Stimulated activated CD4-positive, alpha-beta T cell treated with anti-CD3 and anti-CD28 coated beads, Interleukin-1b, Interleukin-23, amount 100 ng/mL, for 24 hours (primary cell): ENCODE data around the gene SMC1B.
"Not testable (repeated sequence)": the region's sequence is repeated elsewhere in the genome, so short reads cannot be mapped to it uniquely, and the experiment has no call there.

Experiments used
- DNase-seq, 4 experiments: peaks; one replicate each; pipeline ENCODE4 v3.0.0-alpha.2; 2020; ENCODE audit warnings: low read depth in 4 of 4, low spot score in 1 of 4

Gene SMC1B

DNA sequence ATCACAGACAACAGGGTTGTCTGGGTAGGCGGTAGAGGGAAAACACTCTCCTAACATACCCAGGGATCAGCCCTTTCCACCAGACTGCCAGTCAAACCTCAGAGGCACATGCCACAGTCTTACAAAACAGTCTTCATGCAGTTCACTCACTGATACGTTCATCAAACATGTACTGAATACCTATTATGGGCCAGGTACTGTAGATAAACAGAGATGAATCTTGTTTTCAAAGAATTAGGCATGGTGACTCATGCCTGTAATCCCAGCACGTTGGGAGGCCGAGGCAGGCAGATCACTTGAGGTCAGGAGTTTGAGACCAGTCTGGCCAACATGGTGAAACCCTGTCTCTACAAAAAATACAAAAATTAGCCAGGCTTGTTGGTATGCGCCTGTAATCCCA is 60.6 kb downstream of the SMC1B start:
- DNase-seq: not testable (repeated sequence)

DNA sequence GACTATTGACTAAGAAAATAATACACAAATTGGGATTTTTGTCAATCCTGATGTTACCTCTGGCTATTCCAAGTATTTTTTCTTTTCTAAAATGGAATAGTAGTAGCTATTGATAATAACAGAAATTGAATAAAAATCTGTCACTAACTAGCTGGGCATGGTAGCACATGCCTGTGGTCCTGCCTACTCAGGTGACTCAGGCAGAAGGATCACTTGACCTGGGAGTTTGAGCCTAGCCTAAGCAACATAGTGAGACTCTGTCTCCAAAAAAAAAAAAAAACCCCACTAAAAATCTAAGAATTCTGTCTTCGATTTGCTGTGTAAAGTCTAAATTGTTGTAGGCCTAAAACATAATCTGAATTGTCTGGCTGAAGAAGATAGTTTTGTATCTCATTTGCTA is 61.4 kb downstream of the SMC1B start:
- no peak for DNase-seq

DNA sequence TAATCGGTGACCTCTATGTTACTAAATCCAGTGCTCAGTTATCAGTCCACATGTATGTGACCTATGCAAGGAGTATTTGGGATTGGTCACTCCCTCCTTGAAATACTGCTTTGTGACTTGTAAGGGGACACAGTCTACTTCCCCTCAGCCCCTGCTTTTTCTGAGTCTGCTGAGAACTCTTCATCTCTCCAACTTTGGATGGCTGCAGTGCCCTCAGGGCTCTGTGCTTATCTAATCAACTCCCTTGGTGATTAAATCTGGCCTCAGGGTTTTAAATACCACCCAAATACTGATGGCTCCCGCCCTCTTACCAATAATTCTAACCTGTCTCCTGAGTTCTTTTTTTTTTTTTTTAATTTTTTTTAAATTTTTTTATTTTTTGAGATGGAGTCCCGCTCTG is 63.5 kb downstream of the SMC1B start:
- no peak for DNase-seq

DNA sequence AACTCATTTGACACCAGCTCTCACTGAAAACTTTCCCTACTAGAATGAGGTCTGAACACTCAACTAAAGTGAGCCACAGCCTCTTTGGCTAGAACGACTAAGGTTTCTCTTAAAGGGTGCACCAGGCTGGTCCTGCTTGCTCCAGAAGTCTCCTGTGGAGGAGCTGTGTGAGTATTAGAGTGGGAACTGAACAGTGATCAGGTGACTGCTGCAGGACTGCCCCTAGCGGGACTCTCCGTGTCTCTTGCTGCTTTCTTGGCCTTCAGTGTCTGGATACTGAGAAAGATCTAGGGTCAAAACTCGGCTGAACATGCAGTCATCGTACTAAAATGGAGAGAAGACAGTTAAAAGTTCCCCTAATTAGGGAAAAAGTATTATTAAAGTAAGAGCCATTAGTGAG is 69.1 kb downstream of the SMC1B start:
- DNase-seq: no peak

DNA sequence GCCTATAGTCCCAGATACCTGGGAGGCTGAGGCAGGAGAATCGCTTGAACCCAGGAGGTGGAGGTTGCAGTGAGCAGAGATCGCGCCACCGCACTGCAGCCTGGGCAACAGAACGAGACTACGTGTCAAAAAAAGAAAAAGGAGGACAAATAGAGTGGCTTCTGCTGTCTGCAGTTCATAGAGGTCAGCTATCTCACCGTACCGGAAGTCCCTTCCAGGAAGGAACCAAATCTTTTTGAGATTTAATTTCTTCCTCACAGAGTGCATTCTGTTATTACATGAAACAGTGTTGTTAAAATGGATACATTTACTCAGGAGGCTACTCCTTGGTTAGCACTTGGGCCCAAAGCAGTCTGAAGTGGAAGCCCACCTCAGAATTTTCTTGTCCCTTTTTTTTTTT is 70.3 kb downstream of the SMC1B start:
- DNase-seq: no peak

DNA sequence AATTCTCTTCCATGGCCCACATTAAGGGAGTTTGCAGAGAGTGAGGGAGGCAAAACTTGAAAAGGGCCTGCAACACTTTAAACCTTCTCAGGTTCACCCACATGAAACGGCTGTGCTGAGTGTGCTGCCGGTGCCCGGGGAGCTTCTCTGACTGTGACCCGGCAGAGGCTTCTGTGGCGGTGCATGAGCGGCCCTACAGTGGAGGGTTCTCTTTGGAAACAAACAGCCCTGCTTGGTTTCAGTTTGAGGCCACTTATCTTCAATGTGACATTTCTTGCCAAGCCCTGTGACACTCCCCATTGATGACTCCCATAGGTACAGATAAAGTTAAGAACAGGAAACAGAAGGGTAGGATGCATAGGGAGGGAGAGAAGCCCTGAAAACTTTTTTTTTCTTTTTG is 71.9 kb downstream of the SMC1B start:
- DNase-seq: peak in 2 of 4 experiments; percentile 25 to 30

DNA sequence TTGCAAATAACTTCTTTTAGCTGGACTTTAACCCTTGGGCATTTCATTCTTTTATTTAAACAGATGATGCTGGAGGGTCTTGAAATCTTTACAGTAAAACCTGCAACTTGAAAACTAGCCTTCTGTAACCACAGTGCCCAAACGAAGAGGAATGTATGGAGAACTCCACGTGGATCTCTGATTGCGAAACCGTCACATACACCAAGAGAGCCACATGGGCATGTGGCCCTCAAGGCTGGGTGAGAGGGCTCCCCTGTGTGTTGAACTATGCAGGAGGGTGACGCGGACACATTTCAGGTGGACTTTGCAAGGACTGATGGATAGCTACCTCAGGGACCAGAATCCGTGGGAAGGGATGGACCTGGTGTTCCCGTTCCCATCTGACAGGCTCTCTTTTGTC is 73.1 kb downstream of the SMC1B start:
- DNase-seq: no peak

DNA sequence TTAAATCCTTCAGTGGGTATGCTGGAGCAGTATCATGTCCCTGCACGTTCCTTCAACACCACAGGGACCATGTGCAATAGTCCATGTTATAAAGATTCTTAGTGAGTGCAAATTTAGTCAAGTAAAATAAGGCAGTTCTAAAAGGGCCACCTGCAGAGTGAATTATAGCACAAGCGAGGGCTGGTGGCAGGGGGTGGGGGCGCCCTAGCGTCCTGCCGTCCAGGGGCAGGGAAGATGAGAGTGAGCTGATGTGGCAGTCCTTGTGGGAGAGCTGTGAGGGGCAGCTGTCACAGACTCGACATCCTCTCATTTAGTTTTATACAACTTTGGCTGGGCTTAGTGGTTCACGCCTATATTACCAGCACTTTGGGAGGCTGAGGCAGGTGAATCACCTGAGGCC is 74.6 kb downstream of the SMC1B start:
- no peak for DNase-seq

DNA sequence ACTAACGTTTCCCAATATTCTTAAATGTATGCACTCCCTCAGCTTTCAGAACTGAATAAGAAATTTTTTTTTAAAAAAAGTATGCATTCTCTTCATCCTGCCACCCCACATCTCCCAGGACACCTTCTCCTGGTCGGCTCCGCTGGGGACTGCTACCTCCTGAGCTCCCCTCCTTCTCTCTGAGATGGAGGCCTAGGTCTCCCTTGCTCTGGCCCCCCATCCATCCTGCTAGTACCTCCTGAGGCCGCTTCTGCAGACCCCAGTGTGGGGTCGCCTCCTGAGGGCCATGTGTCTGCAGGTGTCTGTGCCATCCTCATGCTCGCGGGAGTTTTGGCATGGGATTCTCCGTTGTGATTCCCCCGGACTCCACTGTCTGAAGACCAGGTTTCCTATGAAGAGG is 75.9 kb downstream of the SMC1B start:
- no peak for DNase-seq

DNA sequence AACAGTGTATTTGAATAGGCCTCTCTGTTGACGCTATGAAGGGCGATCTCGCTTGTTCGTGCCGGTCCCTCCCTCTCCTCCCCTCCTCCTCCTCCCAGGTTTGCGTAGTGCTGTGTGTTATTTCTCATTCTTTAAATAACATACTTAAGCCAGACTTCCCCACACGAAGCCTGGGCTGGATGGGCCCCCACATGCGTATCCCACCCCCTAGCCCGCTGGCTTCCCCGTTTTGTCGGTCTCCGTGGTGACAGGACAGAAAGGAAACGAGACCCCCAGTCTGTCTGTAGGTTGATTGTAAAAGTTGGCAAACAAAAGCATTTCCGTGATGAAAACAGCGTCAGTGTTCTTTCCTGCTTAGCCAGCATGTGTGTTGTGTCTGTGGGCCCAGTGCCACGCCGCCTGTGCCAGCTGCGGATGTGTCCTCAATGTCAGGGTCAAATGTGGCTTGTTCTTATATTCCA is 76.4 kb downstream of the SMC1B start:
- DNase-seq: no peak

DNA sequence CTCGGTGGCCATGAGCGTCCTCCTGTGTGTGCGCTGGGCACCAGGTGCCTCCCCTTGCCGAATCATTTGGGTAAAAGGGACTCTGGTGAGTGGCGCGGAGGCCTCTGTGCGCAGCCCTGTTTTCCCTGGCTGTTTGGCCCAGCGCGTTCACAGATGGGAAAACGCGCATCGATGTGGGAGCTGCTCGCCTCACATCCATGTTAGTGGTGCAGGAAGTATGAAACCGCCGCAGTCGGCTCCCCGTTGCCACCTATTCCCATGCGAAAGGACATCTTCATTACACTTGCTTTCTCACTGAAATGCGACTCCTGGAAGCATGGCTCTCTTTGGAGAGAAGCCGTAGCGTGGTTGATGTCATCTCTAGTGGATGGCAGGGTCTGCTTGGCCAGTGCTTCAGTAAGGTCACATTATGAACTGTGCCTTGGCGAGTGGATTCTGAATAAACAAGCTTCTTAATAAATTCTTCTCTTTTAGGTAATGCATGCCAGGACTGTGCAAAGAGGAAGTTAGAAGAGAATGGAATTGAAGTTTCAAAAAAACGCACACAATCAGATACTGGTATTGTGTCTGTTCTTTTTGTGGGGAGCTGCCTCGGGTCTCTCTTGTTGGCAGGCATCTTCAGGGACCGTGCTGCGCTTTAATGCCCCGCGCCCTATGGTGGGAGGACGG is 77.4 kb downstream of the SMC1B start:
- no peak for DNase-seq

DNA sequence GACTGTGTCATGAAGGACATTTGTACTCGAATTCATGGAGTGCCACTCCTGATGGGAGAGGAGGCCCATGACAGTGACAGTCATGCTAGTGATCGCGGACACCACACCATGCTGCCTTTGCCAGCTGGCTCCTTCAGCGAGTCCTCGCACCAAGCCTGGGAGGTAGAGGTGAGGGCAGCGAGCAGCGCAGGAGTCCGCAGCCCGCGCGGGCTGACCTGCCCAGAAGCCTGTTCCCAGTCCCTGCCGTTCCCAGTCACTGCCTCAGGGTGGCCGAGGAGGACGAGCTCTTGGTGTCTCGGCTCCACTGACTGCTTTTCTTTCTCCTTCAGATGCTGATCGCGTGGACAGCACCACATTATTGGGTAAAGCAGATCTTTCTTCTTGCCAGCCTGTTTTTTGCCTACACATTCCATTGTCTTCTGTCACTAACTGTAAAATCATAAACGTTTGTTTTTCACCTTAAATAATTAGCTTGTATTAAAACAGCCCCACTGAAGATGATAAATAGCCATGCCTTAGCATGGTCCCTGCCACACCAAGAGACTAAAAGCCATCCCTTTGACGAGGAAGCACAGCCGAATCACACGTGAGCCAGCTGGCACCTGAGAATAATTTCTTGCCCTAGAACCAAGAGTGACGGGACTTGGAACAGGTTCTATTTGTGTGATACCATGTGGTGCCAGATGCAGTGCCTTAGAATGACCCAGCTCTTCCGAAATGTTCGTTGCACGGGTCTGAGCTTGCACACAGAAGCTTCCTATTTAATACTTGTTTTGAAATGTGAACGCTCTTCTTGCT is 78.2 kb downstream of the SMC1B start:
- DNase-seq: no peak

DNA sequence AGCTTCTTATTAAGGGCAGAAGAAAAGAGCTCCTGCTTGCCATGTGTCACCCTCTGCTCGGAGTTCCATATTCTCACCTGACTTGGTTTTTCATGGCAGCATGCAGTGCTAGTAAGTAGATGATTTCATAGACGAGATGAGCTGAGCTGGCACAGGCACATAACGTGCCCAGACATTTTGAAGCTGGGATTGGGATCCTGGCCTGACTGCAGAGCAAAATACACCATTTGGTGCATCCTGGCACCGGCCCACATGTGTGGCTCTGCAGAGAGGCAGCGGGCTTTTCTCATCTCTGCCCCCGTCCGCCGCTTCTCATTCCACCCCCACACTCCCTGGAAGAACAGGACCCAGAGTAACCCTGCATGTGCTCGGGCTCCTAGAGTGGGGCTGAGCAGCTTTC is 78.9 kb downstream of the SMC1B start:
- DNase-seq: no peak

DNA sequence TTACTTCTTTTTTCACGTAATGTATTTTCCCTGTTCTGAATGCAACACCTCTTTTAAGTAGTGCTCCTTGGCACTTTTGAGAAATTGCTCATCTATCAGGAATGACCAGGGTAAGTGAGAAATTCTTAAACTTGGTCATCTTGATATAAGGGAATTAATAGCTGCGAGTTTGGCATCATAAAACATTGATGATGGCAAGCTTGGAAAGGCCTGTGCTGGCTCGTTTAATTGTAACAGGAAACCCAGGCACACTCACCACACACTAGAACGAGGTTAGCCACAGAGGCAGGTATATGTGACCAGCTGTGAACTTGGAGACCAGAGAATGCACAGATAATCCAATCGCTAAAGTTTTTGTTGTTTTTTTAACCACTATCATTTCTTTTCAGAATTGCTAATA is 79.3 kb downstream of the SMC1B start:
- DNase-seq: no peak

DNA sequence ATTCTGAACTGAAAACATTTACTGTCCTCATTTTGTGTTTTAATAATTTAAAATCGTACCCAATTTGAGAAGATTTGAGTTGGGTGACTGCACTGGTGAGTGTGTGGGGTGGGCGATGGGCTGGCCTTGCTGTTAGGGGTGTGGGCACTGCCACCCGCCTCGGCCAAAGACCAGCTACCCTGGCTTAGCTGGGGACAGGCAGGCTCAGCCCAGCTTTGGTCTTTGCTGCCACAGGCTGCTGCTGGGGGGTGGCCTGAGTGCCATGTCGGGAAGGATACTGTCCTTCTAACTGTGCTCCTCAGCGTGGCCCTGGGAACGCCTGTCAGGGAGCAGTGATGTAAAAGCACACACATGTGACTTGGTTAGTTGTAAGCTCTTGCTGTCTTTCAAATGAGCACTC is 81.4 kb downstream of the SMC1B start:
- no peak for DNase-seq

DNA sequence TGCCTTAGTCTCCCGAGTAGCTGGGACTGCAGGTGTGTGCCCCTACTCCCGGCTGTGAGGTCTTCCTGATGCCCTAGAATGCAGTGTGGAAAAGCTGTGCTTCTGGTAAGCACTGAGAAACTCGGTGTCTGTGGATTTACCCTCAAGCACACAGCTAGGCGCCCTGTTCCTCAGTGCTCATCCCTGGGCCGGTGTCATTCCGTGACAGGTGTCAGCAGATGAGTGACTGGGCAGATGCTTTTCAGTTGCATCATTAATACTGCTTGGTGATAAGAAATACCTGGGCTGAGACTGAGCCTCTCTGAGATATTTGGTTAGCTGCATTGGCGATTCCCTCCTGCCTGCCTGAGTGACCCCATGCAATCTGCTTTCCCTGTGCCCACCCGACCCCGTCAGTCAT is 81.9 kb downstream of the SMC1B start:
- DNase-seq: no peak

DNA sequence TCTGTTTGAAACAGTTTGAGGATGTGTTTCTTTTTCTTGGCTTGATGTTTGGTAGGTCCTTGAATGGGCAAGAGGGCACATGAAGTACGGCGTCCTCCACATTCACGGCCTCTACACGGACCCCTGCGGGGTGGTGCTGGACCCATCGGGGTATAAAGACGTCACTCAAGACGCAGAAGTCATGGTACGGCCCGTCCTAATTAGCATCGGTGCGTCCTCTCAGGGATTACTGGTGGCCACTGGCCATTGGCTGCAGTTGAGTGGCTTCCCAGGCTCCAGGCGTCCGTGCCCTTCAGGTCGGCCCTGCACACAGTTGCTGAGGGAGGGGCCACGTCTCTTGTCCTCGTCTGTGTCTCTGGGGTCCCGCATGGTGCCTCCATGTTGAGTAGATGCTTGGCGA is 82.9 kb downstream of the SMC1B start:
- DNase-seq: no peak

DNA sequence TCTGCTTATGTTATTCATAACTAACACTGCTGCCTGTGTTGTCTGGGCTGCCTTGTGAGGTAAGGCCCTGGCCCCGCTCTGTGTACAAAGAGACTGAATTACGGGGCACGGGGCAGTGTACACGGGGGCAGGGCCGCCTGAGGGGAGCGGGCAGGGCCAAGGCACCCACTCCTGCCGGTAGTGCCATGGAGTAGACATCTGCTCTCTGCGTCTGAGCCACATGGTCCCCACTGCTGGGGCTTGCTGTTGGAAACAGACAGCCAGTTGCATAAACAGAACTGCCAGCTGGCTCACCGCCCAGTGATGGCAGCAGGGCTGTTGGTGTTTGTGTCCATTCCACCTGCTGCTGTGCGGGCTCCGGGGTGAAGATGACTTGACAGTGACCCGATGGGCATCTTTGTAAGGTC is 83.9 kb downstream of the SMC1B start:
- DNase-seq: no peak

DNA sequence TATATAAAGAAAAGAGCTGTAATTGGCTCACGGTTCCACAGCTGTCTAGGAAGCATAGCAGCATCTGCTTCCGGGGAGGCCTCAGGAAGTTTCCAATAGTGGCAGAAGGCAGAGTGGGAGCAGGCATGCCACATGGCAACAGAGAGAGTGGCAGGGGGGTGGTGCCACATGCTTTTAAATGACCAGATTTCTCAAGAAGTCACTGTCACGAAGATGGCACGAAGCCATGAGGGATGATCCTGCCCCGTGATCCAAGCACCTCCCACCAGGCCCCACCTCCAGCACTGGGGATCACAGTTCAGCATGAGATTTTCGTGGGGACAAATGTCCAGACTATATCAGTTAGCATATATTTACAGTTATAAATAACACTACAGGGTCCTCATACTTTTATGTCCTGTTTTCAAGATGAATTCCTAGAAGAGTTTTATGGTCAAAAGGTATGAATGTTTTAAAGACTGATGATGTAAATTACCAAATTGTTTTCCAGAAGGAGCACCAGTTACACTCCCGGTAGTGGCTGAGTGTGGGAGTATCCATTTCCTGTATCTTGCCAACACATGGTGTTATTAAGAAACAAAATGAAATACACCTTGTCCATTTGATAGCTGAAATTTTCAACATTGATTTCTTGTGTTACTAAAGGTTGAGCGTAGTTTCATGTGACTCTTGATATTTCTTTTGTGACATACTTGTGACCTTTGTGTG is 84.4 kb downstream of the SMC1B start:
- no peak for DNase-seq

DNA sequence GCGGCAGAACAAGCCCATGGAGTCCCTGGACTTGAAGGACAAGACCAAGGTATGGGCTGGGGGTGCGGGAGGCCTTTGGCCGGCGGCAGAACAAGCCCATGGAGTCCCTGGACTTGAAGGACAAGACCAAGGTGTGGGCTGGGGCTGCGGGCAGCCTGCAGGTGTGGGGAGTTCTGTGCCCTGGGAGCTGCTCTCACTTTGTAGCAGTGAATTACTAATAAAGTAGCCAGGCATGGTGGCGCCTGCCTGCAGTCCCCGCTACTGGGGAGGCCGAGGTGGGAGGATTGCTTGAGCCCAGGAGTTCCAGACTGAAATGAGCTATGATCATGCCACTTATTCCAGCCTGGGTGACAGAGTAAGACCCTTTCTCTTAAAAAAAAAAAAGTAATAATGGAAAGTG is 85.1 kb downstream of the SMC1B start:
- not testable (repeated sequence) for DNase-seq

DNA sequence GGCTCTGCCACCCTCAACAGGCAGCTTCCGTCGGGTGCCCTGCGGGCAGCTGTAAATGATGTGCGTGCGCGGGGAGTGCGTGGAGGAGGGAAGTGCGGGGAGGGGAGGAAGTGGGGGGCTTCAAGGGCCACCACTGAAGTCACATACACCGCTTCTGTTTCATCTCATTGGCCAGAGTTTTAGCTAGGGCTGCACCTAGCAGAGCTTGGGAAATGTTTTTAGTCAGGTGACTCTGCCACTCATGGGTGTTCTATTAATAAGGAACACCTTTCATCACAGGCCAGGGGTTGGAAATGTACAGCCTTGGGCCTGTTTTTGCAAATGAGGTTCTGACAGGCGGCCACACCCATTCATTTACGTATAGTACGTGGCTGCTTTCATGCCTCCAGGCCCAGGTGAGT is 89.1 kb downstream of the SMC1B start:
- no peak for DNase-seq

DNA sequence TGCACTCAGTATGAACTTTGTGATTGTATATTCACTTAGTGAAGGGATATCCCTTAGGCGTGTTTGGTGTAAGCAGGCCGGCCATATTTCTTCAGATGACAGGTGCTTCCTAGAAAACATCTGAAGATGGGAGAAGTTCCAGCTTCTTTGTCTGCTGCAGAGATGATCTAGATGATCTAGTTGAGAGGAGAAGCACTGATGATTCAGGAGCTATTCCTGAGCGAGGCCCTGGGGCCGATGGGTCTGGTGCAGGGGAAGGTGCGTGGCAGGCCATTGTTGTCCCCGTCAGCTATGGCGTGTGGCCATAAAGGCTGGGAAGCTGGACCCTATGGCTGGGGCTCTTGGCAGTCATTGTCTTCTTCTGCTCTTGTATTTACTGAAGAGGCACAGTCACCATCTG is 89.7 kb downstream of the SMC1B start:
- no peak for DNase-seq
